HCT116 (cell line): ENCODE data around the gene SAMD10.

Source experiments
- CTCF ChIP-seq, 3 experiments: fragments of 200-600 bp in 1 of 3; sonication (generic) in 1 of 3; IDR thresholded peaks in 2 of 3; conservative IDR thresholded peaks in 1 of 3; 2 replicates each; pipeline ENCODE4 v1.5.1; 2012 to 2017; ENCODE audit warnings: low read depth in 2 of 3, low read length in 2 of 3, antibody characterized with exemption in 1 of 3, borderline replicate concordance in 1 of 3, control low read depth in 1 of 3, mild to moderate bottlenecking in 1 of 3, mixed read lengths in 1 of 3, mixed run types in 1 of 3, moderate library complexity in 1 of 3; ENCODE audit not compliant: insufficient read depth in 1 of 3
- JUND ChIP-seq: IDR thresholded peaks from 2 replicates; pipeline ENCODE4 v1.6.1; 2012

- TF ChIP-seq CTCF (IDR thresholded peaks at IDR 0.05 in 2 of 3, conservative IDR thresholded peaks at IDR 0.05 in 1 of 3; ENCODE audit: borderline replicate concordance in 1 of 3, insufficient read depth in 1 of 3, low read depth in 2 of 3, low read length in 2 of 3) (no peak), JUND (no peak)
Measured at GRCh38 chr20:63935447-63935846, 44.0 kb downstream of the SAMD10 start.
